ENCODE results near the gene FGFRL1.

DNA sequence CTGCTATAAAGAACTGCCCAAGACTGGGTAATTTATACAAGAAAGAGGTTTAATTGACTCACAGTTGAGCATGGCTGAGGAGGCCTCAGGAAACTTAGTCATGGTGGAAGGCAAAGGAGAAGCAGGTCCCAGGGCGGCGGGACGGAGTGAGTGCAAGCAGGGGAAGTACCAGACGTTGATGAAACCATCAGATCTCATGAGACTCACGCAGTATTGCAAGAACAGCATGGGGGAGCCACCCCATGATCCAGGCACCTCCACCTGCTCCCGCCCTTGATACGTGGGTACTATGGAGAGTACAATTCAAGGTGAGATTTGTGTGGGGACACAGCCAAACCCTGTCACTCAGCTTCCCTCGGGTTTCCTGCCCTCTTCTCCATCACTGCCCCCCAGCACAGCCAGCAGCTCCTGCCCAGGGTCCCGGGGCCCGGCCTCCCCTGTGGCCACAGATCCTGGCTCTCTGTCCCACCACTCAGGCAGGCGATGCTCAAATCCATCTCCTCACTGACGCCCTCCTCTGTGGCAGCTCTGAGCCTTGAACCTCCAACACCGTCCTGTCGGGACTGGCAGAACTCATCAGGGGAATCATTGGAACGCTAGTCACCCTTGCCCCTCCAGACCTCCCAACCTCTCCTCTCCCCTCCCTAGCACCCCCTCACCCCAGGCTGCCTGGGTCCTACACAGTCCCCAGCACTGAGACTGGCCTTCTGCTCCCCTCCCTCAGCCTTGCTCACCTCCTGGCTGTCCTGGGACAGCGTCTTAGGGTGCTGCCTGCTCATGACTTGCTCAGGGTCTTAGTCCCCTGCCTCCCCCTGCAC is 37.6 kb downstream of the FGFRL1 start:
- no peak for TF ChIP-seq FOXP2 (optimal IDR thresholded peaks at IDR 0.05; ENCODE audit: borderline replicate concordance, extremely low read depth, extremely low read length, insufficient read depth)
- no peak for TF ChIP-seq POLR2AphosphoS5 (IDR thresholded peaks at IDR 0.05; ENCODE audit: low read depth, low read length)
